K562 (cell line): ENCODE data around the gene GRID2IP. TPM values are rescaled to one million over a fixed set of nuclear protein-coding genes. Genes with fewer than 3 reads are reported as not detected.

ENCODE experiments used
- BDP1 ChIP-seq: IDR thresholded peaks from 3 replicates; pipeline ENCODE4 v1.6.1; 2011; ENCODE audit not compliant: insufficient read length, insufficient read depth
- BMI1 ChIP-seq: fragments of 150-350 bp; IDR thresholded peaks from 2 replicates; pipeline ENCODE4 v1.6.1; 2014; ENCODE audit warnings: low read length
- CBFA2T3 ChIP-seq: fragments of 450-650 bp; IDR thresholded peaks from 2 replicates; pipeline ENCODE4 v1.6.1; 2017
- CBX1 ChIP-seq: sonication (generic); IDR thresholded peaks from 2 replicates; pipeline ENCODE4 v1.6.1; 2016; ENCODE audit warnings: antibody characterized with exemption, low read depth, mild to moderate bottlenecking
- CHD1 ChIP-seq: fragments of 200-600 bp; sonication (generic); IDR thresholded peaks from one replicate; pipeline ENCODE4 v1.6.1; 2012; ENCODE audit warnings: mild to moderate bottlenecking, moderate library complexity, low read length, inconsistent platforms
- DPF2 ChIP-seq: fragments of 450-650 bp; IDR thresholded peaks from 2 replicates; pipeline ENCODE4 v1.6.1; 2016
- FOS ChIP-seq: IDR thresholded peaks from 3 replicates; pipeline ENCODE4 v1.6.1; 2011; ENCODE audit not compliant: insufficient read length; ENCODE audit errors: extremely low read depth
- IRF2 ChIP-seq: sonication (generic); formaldehyde crosslinking; IDR thresholded peaks from 2 replicates; pipeline ENCODE4 v1.8.1; 2022; ENCODE audit warnings: mild to moderate bottlenecking, missing genetic modification reagents
- KHSRP ChIP-seq: fragments of 450-650 bp; IDR thresholded peaks from 2 replicates; pipeline ENCODE4 v1.6.1; 2017
- MTA1 ChIP-seq: fragments of 450-650 bp; IDR thresholded peaks from 2 replicates; pipeline ENCODE4 v1.6.1; 2017; ENCODE audit warnings: borderline replicate concordance
- POLR2G ChIP-seq: fragments of 200-400 bp; formaldehyde crosslinking; IDR thresholded peaks from 2 replicates; pipeline ENCODE4 v1.6.1; 2017; ENCODE audit warnings: low read depth, mild to moderate bottlenecking, antibody characterized with exemption, low read length, moderate library complexity
- RBM25 ChIP-seq: fragments of 200-400 bp; formaldehyde crosslinking; IDR thresholded peaks from 2 replicates; pipeline ENCODE4 v1.6.1; 2018; ENCODE audit warnings: low read length, low read depth, moderate library complexity; ENCODE audit not compliant: severe bottlenecking
- ZBTB17 ChIP-seq: fragments of 450-650 bp; formaldehyde crosslinking; IDR thresholded peaks from 2 replicates; pipeline ENCODE4 v1.4.0; 2020; ENCODE audit warnings: mild to moderate bottlenecking
- ZBTB7A ChIP-seq: IDR thresholded peaks from 2 replicates; pipeline ENCODE4 v1.6.1; 2011; ENCODE audit warnings: low read depth, mild to moderate bottlenecking, low read length, moderate library complexity, borderline replicate concordance; ENCODE audit not compliant: control insufficient read depth
- ZEB2 ChIP-seq: fragments of 450-650 bp; IDR thresholded peaks from 2 replicates; pipeline ENCODE4 v1.6.1; 2016
- ZNF121 ChIP-seq: sonication (generic); formaldehyde crosslinking; conservative IDR thresholded peaks from 2 replicates; pipeline ENCODE4 v1.8.0; 2022; ENCODE audit warnings: missing genetic modification reagents
- ZNF23 ChIP-seq: fragments of 250-450 bp; sonication (Bioruptor Pico); IDR thresholded peaks from 2 replicates; pipeline ENCODE4 v1.4.0; 2020; ENCODE audit warnings: mild to moderate bottlenecking
- polyA plus RNA-seq, 8 experiments: library from polyadenylated mRNA; depleted of rRNA in 4 of 8; stranded (reverse) in 5 of 8; unstranded in 3 of 8; fragments of >200 nt; fragmentation: Nextera tagmentation in 2 of 8; fragmentation: Illumina TruSeq in 1 of 8; extraction: Ambion mirVana in 2 of 8; extraction: Trizol in 1 of 8; gene quantifications; 2 replicates each; pipeline versions ENCODE4 v1.2.1 to v1.2.3, GENCODE V29; 2011 to 2014; ENCODE audit warnings: inconsistent platforms in 1 of 8, missing spikeins in 1 of 8
- total RNA-seq, 7 experiments: library from RNA; depleted of rRNA in 6 of 7; stranded (reverse); fragments of >200 nt in 6 of 7; fragmentation: Illumina TruSeq in 2 of 7; extraction: Trizol in 2 of 7; gene quantifications; 2 replicates each; pipeline versions ENCODE4 v1.2.1 to v1.2.3, GENCODE V29; 2011 to 2021; ENCODE audit warnings: low replicate concordance in 1 of 7
- TF ChIP-seq, protein P1 (sequence below): fragments of 250-450 bp; sonication (Bioruptor Pico); IDR thresholded peaks from 2 replicates; pipeline ENCODE4 v1.9.0; 2021; ENCODE audit warnings: mild to moderate bottlenecking
- TF ChIP-seq, protein P2 (sequence below): sonication (generic); formaldehyde crosslinking; IDR thresholded peaks from 2 replicates; pipeline ENCODE4 v1.8.1; 2022; ENCODE audit warnings: missing genetic modification reagents
- TF ChIP-seq, protein P3 (sequence below): sonication (generic); formaldehyde crosslinking; IDR thresholded peaks from 2 replicates; pipeline ENCODE4 v1.8.1; 2023; ENCODE audit warnings: mild to moderate bottlenecking, missing genetic modification reagents
- TF ChIP-seq, protein P4 (sequence below), 2 experiments: fragments of 450-650 bp in 1 of 2; sonication (generic) in 1 of 2; formaldehyde crosslinking in 1 of 2; IDR thresholded peaks in 1 of 2; conservative IDR thresholded peaks in 1 of 2; 2 replicates each; pipeline versions ENCODE4 v1.6.1 to v1.8.1; 2016 to 2023; ENCODE audit warnings: mild to moderate bottlenecking in 2 of 2, moderate library complexity in 2 of 2, inconsistent platforms in 1 of 2, missing genetic modification reagents in 1 of 2

GRID2IP gene
- total and polyA plus RNA-seq, 9 of the 15 experiments (the other 6 are each of a cell fraction or from before 2014, with no cell fraction given) = not detected

DNA sequence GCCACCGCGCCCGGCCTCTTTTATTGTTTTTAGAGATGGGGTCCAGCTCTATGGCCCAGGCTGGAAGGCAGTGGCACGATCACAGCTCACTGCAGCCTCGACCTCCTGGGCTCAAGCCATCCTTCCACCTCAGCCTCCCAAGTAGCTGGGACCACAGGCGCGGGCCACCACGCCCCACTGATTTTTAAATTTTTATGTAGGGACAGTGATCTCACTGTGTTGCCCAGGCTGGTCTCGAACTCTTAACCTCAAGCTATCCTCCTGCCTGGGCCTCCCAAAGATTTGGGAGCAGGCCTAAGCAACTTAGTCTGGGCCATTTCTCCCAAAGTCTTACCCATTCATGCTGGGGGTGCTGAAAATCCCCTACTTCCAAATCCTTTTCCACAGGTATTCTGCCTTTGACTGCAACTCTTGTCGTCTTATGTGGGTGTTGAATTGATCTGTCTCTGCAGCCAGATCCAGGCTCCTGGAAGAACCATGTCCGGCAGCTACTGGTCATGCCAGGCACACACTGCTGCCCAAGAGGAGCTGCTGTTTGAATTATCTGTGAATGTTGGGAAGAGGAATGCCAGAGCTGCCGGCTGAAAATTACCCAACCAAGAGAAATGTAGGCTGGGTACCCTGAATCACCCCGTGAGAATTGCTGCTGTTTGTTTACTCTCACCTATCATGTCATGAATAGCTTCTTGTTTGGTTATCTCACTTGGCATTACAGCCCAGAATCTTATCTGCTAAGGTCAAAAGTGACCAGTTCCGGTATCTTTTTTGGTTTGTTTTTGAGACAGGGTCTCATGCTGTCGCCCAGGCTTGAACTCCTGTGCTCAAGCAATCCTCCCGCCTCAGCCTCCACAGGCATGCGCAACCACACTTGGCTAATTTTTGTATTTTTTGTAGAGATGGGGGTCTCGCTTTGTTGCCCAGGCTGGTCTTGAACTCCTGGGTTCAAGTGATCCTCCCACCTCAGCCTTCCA lies 27.1 kb upstream of the GRID2IP start (continued):
- TF ChIP-seq, protein P1, sequence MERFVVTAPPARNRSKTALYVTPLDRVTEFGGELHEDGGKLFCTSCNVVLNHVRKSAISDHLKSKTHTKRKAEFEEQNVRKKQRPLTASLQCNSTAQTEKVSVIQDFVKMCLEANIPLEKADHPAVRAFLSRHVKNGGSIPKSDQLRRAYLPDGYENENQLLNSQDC (CRISPR knock-in tag) = no peak
- TF ChIP-seq CBX1 (no peak), ZBTB7A (no peak), KHSRP (no peak), BMI1 (no peak), CBFA2T3 (peak; percentile 62), CHD1 (no peak), ZNF121 (CRISPR knock-in tag) (peak; percentile 70), IRF2 (CRISPR knock-in tag) (no peak), ZEB2 (no peak), ZNF23 (CRISPR knock-in tag) (no peak), BDP1 (no peak), MTA1 (no peak), POLR2G (no peak), RBM25 (no peak), ZBTB17 (CRISPR knock-in tag) (no peak), DPF2 (no peak), FOS (no peak)
- TF ChIP-seq, protein P2, sequence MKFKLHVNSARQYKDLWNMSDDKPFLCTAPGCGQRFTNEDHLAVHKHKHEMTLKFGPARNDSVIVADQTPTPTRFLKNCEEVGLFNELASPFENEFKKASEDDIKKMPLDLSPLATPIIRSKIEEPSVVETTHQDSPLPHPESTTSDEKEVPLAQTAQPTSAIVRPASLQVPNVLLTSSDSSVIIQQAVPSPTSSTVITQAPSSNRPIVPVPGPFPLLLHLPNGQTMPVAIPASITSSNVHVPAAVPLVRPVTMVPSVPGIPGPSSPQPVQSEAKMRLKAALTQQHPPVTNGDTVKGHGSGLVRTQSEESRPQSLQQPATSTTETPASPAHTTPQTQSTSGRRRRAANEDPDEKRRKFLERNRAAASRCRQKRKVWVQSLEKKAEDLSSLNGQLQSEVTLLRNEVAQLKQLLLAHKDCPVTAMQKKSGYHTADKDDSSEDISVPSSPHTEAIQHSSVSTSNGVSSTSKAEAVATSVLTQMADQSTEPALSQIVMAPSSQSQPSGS (CRISPR knock-in tag) = no peak
- TF ChIP-seq, protein P3, sequence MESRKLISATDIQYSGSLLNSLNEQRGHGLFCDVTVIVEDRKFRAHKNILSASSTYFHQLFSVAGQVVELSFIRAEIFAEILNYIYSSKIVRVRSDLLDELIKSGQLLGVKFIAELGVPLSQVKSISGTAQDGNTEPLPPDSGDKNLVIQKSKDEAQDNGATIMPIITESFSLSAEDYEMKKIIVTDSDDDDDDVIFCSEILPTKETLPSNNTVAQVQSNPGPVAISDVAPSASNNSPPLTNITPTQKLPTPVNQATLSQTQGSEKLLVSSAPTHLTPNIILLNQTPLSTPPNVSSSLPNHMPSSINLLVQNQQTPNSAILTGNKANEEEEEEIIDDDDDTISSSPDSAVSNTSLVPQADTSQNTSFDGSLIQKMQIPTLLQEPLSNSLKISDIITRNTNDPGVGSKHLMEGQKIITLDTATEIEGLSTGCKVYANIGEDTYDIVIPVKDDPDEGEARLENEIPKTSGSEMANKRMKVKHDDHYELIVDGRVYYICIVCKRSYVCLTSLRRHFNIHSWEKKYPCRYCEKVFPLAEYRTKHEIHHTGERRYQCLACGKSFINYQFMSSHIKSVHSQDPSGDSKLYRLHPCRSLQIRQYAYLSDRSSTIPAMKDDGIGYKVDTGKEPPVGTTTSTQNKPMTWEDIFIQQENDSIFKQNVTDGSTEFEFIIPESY (CRISPR knock-in tag) = no peak
- TF ChIP-seq, protein P4, sequence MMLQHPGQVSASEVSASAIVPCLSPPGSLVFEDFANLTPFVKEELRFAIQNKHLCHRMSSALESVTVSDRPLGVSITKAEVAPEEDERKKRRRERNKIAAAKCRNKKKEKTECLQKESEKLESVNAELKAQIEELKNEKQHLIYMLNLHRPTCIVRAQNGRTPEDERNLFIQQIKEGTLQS (IDR thresholded peaks at IDR 0.05) = no peak
- TF ChIP-seq, protein P4 (CRISPR knock-in tag; conservative IDR thresholded peaks at IDR 0.05) = no peak
- TF ChIP-seq, all 486 proteins: peak for 10
